Measurements from ENCODE around the gene CELF2.

CELF2 gene

GRCh38 chr10:11294831-11295450 is 277.3 kb downstream of the CELF2 start (continued):
- TF ChIP-seq TOX (CRISPR knock-in tag; IDR thresholded peaks at IDR 0.05; ENCODE audit: borderline replicate concordance) (no peak), ZC3H10 (CRISPR knock-in tag; IDR thresholded peaks at IDR 0.05) (no peak), SNAI2 (CRISPR knock-in tag; IDR thresholded peaks at IDR 0.05) (no peak), ZNF8 (CRISPR knock-in tag; IDR thresholded peaks at IDR 0.05) (no peak), ESRRG (CRISPR knock-in tag; IDR thresholded peaks at IDR 0.05) (no peak), CSRNP3 (CRISPR knock-in tag; IDR thresholded peaks at IDR 0.05) (no peak), BACH2 (CRISPR knock-in tag; IDR thresholded peaks at IDR 0.05; ENCODE audit: borderline replicate concordance) (no peak)

- TF ChIP-seq ZC3H10 (CRISPR knock-in tag; IDR thresholded peaks at IDR 0.05), result no peak
- no peak for TF ChIP-seq OSR1 (CRISPR knock-in tag; IDR thresholded peaks at IDR 0.05)
- no peak for TF ChIP-seq RARB (CRISPR knock-in tag; IDR thresholded peaks at IDR 0.05)
- no peak for TF ChIP-seq ZNF70 (CRISPR knock-in tag; IDR thresholded peaks at IDR 0.05)
- no peak for TF ChIP-seq TOX (CRISPR knock-in tag; IDR thresholded peaks at IDR 0.05; ENCODE audit: borderline replicate concordance)
- ATAC-seq, result no peak
These were observed 277.8 kb downstream of the CELF2 start for GRCh38 chr10:11295492-11295891.

GRCh38 chr10:11297136-11297535 is 279.5 kb downstream of the CELF2 start:
- no peak for TF ChIP-seq POU6F1 (CRISPR knock-in tag; IDR thresholded peaks at IDR 0.05; ENCODE audit: borderline replicate concordance, low read depth)
- no peak for TF ChIP-seq RARB (CRISPR knock-in tag; IDR thresholded peaks at IDR 0.05)
- TF ChIP-seq BACH2 (CRISPR knock-in tag; IDR thresholded peaks at IDR 0.05; ENCODE audit: borderline replicate concordance), result no peak
- no peak for TF ChIP-seq ZNF8 (CRISPR knock-in tag; IDR thresholded peaks at IDR 0.05)
- TF ChIP-seq PATZ1 (CRISPR knock-in tag; IDR thresholded peaks at IDR 0.05; ENCODE audit: borderline replicate concordance), result no peak
- TF ChIP-seq GLIS3 (CRISPR knock-in tag; IDR thresholded peaks at IDR 0.05), result no peak
- TF ChIP-seq CREB5 (CRISPR knock-in tag; IDR thresholded peaks at IDR 0.05; ENCODE audit: low read depth), result no peak
- TF ChIP-seq TSHZ2 (CRISPR knock-in tag; IDR thresholded peaks at IDR 0.05), result no peak
- no peak for TF ChIP-seq ISL1 (CRISPR knock-in tag; IDR thresholded peaks at IDR 0.05)
- TF ChIP-seq ZC3H10 (CRISPR knock-in tag; IDR thresholded peaks at IDR 0.05), result no peak
- no peak for TF ChIP-seq ZNF565 (CRISPR knock-in tag; conservative IDR thresholded peaks at IDR 0.05; ENCODE audit: low read depth)
- TF ChIP-seq TOX (CRISPR knock-in tag; IDR thresholded peaks at IDR 0.05; ENCODE audit: borderline replicate concordance), result no peak
- no peak for TF ChIP-seq SNAI2 (CRISPR knock-in tag; IDR thresholded peaks at IDR 0.05)
- TF ChIP-seq ZFP30 (CRISPR knock-in tag; IDR thresholded peaks at IDR 0.05), result no peak
- TF ChIP-seq OSR1 (CRISPR knock-in tag; IDR thresholded peaks at IDR 0.05), result no peak

GRCh38 chr10:11298116-11298515 is 280.4 kb downstream of the CELF2 start:
- ATAC-seq, result no peak
- TF ChIP-seq ZNF565 (CRISPR knock-in tag; conservative IDR thresholded peaks at IDR 0.05; ENCODE audit: low read depth) (no peak), RARB (CRISPR knock-in tag; IDR thresholded peaks at IDR 0.05) (no peak), TCF4 (CRISPR knock-in tag; IDR thresholded peaks at IDR 0.05; ENCODE audit: borderline replicate concordance) (no peak), ZNF70 (CRISPR knock-in tag; IDR thresholded peaks at IDR 0.05) (no peak), ZNF8 (CRISPR knock-in tag; IDR thresholded peaks at IDR 0.05) (no peak), TOX (CRISPR knock-in tag; IDR thresholded peaks at IDR 0.05; ENCODE audit: borderline replicate concordance) (no peak), POU6F1 (CRISPR knock-in tag; IDR thresholded peaks at IDR 0.05; ENCODE audit: borderline replicate concordance, low read depth) (no peak), ZFP3 (CRISPR knock-in tag; IDR thresholded peaks at IDR 0.05) (no peak), PATZ1 (CRISPR knock-in tag; IDR thresholded peaks at IDR 0.05; ENCODE audit: borderline replicate concordance) (no peak), ZFP30 (CRISPR knock-in tag; IDR thresholded peaks at IDR 0.05) (no peak), ZC3H10 (CRISPR knock-in tag; IDR thresholded peaks at IDR 0.05) (no peak), SNAI2 (CRISPR knock-in tag; IDR thresholded peaks at IDR 0.05) (no peak), PPARA (CRISPR knock-in tag; IDR thresholded peaks at IDR 0.05; ENCODE audit: borderline replicate concordance) (no peak)

More at GRCh38 chr10:11297136-11297535, 279.5 kb downstream of the CELF2 start:
- no peak for ATAC-seq

All from SK-N-SH treated with all-trans-retinoic acid at 6 μM for 48 hours (cell line).